Chondrocyte (in vitro differentiated cells): ENCODE results near the gene BCL7A. TPM values are rescaled to one million over a fixed set of nuclear protein-coding genes. Genes with fewer than 3 reads are reported as not detected.
A peak's percentile ranks its signal among the peaks of the same experiment; 100 is the strongest.

Experiments
- DNase-seq: peaks from one replicate; pipeline ENCODE4 v3.0.0; 2021; ENCODE audit warnings: mixed read lengths, low spot score
- H3K27ac Mint-ChIP-seq: one replicate; pipeline ENCODE4 v1.8.0; 2021; ENCODE audit warnings: mild to moderate bottlenecking, moderate library complexity, mixed read lengths; ENCODE audit not compliant: unreplicated experiment
- H3K27me3 Mint-ChIP-seq: 2 replicates; pipeline ENCODE4 v1.8.0; 2021; ENCODE audit warnings: low read depth, mixed read lengths
- H3K36me3 Mint-ChIP-seq: 2 replicates; pipeline ENCODE4 v1.8.0; 2021; ENCODE audit warnings: low read depth, mixed read lengths
- H3K4me1 Mint-ChIP-seq: 2 replicates; pipeline ENCODE4 v1.8.0; 2021; ENCODE audit warnings: low read depth, mild to moderate bottlenecking, mixed read lengths
- H3K4me3 Mint-ChIP-seq: one replicate; pipeline ENCODE4 v1.8.0; 2021; ENCODE audit warnings: mild to moderate bottlenecking, moderate library complexity, mixed read lengths; ENCODE audit not compliant: unreplicated experiment
- H3K9me3 Mint-ChIP-seq: 2 replicates; pipeline ENCODE4 v1.8.0; 2021; ENCODE audit warnings: low read depth, mixed read lengths
- CTCF ChIP-seq: fragments of 200-600 bp; sonication (generic); IDR thresholded peaks from 2 replicates; pipeline ENCODE4 v1.5.0; 2021; ENCODE audit warnings: antibody characterized with exemption, mild to moderate bottlenecking, moderate library complexity
- total RNA-seq: library from RNA; stranded (reverse); gene quantifications from 3 replicates; pipeline ENCODE4 v1.2.1, GENCODE V29; 2021

The BCL7A gene
- total RNA-seq, 1 donor from 2014 or later: 10.0 TPM

GRCh38 chr12:122078141-122079032 is 56.7 kb downstream of the BCL7A start, which contains the start of gene MLXIP:
Gene MLXIP, plus strand, starts transcription at chr12:122078756. Its CDS starts 98 bp downstream, at chr12:122078854.
- Mint-ChIP-seq H3K27ac (peak within 1 kb of the TSS; percentile 91), H3K9me3 (no peaks in the 10 kb centered on the region)

GRCh38 chr12:122079033-122079531 is 57.4 kb downstream of the BCL7A start:
- Mint-ChIP-seq H3K4me3 (peak overlapping the region; percentile 79), H3K9me3 (no peaks in the 10 kb centered on the region), H3K4me1 (peaks cover 47% of the 10 kb centered on the region), H3K27me3 (no peaks in the 10 kb centered on the region), H3K27ac (peak overlapping the region; percentile 91), H3K36me3 (peaks cover 5% of the 10 kb centered on the region)
- TF ChIP-seq CTCF: no peak
- peak; percentile 79 for DNase-seq

More at GRCh38 chr12:122078141-122079032, 56.7 kb downstream of the BCL7A start, which contains the start of gene MLXIP:
- H3K27me3 Mint-ChIP-seq: no peaks in the 10 kb centered on the region
- DNase-seq: peak; percentile 96
- peaks cover 1% of the 10 kb centered on the region for H3K36me3 Mint-ChIP-seq
- peaks cover 43% of the 10 kb centered on the region for H3K4me1 Mint-ChIP-seq
- peak within 1 kb of the TSS; percentile 79 for H3K4me3 Mint-ChIP-seq
- TF ChIP-seq CTCF: no peak

- no peaks in the 10 kb centered on the region for H3K27me3 Mint-ChIP-seq
- peaks cover 47% of the 10 kb centered on the region for H3K4me1 Mint-ChIP-seq
- no peaks in the 10 kb centered on the region for H3K9me3 Mint-ChIP-seq
- DNase-seq: peak; percentile 53
- peaks cover 7% of the 10 kb centered on the region for H3K36me3 Mint-ChIP-seq
- peak overlapping the region; percentile 79 for H3K4me3 Mint-ChIP-seq
- H3K27ac Mint-ChIP-seq: peak overlapping the region; percentile 91
- no peak for TF ChIP-seq CTCF
Observed at GRCh38 chr12:122079532-122080081, 57.9 kb downstream of the BCL7A start.

- Mint-ChIP-seq H3K9me3 (no peaks in the 10 kb centered on the region), H3K4me3 (peak overlapping the region; percentile 79), H3K36me3 (peaks cover 7% of the 10 kb centered on the region), H3K4me1 (peaks cover 47% of the 10 kb centered on the region), H3K27ac (peak overlapping the region; percentile 91), H3K27me3 (no peaks in the 10 kb centered on the region)
- TF ChIP-seq CTCF: no peak
- DNase-seq: peak; percentile 33
Observed at GRCh38 chr12:122080149-122081082, 58.7 kb downstream of the BCL7A start.
